Esophagus muscularis mucosa (tissue), 4 donors: ENCODE data around the gene KSR1.

Experiments
- CTCF ChIP-seq, 3 experiments: fragments of 200-600 bp in 2 of 3; fragments of 450-650 bp in 1 of 3; sonication (generic) in 2 of 3; IDR thresholded peaks; one replicate each; pipeline ENCODE4 v1.5.1; 2017 to 2019; ENCODE audit warnings: antibody characterized with exemption in 3 of 3, mild to moderate bottlenecking in 2 of 3, moderate library complexity in 1 of 3
- EP300 ChIP-seq: sonication (generic); formaldehyde crosslinking; IDR thresholded peaks from one replicate; pipeline ENCODE4 v1.6.1; 2017; ENCODE audit warnings: antibody characterized with exemption
- POLR2A ChIP-seq: fragments of 450-650 bp; IDR thresholded peaks from one replicate; pipeline ENCODE4 v1.6.1; 2017; ENCODE audit warnings: antibody characterized with exemption, moderate library complexity, mild to moderate bottlenecking, low read depth

- TF ChIP-seq CTCF (IDR thresholded peaks at IDR 0.05), result no peak
- TF ChIP-seq POLR2A, result no peak
- no peak for TF ChIP-seq EP300
Observed at GRCh38 chr17:27539794-27540317, 83.6 kb downstream of the KSR1 start.
